HEK293T (cell line): Measurements from ENCODE around the gene PNLIP.

ENCODE experiments used
- BHLHE40 ChIP-seq: fragments of 450-650 bp; IDR thresholded peaks from 2 replicates; pipeline ENCODE4 v1.6.1; 2016; ENCODE audit warnings: mild to moderate bottlenecking, moderate library complexity, borderline replicate concordance
- FOXA1 ChIP-seq: fragments of 450-650 bp; IDR thresholded peaks from 2 replicates; pipeline ENCODE4 v1.6.1; 2016; ENCODE audit warnings: mild to moderate bottlenecking
- FOXK2 ChIP-seq: fragments of 450-650 bp; IDR thresholded peaks from 2 replicates; pipeline ENCODE4 v1.6.1; 2016; ENCODE audit warnings: mild to moderate bottlenecking
- FOXM1 ChIP-seq: fragments of 450-650 bp; IDR thresholded peaks from 2 replicates; pipeline ENCODE4 v1.6.1; 2017; ENCODE audit warnings: mild to moderate bottlenecking, borderline replicate concordance
- L3MBTL2 ChIP-seq: fragments of 450-650 bp; conservative IDR thresholded peaks from 2 replicates; pipeline ENCODE4 v1.6.1; 2016; ENCODE audit warnings: mild to moderate bottlenecking
- NFRKB ChIP-seq: fragments of 450-650 bp; IDR thresholded peaks from 2 replicates; pipeline ENCODE4 v1.6.1; 2016; ENCODE audit warnings: mild to moderate bottlenecking, moderate library complexity
- PKNOX1 ChIP-seq: fragments of 450-650 bp; IDR thresholded peaks from 2 replicates; pipeline ENCODE4 v1.6.1; 2016
- SP1 ChIP-seq: fragments of 450-650 bp; IDR thresholded peaks from 2 replicates; pipeline ENCODE4 v1.6.1; 2017
- TARDBP ChIP-seq: fragments of 450-650 bp; IDR thresholded peaks from 2 replicates; pipeline ENCODE4 v1.6.1; 2016

DNA sequence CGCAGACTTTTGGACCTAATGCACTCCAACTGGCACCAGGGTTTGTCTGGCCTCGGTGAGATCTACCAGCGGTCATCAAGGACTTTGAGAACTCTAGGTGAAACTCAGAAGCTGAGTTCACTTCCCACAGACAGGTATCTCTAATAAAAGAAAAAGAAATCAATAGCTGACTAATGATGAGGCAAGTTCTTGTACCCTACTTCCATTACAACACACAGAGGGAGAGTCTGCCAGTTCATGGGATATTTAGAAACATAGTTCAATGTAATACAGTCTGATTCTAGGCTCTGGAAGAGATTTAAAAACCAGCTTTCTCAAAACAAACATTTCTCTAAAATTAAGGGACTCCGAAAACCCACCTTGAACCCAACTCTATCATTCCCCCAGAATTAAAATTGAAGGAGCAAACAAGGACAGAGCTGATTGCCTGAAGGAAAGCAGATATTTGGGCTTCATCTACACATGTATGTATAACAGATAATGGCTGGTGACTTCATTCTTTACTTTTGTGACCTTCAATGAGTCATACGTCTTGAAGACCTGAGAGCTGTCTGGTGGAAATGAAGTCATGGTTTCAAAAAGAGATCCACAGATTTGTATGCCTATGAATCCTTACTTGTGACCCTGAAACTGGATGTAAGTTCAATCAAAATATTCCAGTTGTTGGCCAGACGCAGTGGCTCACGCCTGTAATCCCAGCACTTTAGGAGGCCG lies 42.3 kb downstream of the PNLIP start:
- TF ChIP-seq SP1 = no peak
- TF ChIP-seq FOXK2 = no peak
- no peak for TF ChIP-seq BHLHE40
- TF ChIP-seq NFRKB = no peak
- TF ChIP-seq FOXA1 = no peak
- TF ChIP-seq L3MBTL2 = no peak
- no peak for TF ChIP-seq TARDBP
- TF ChIP-seq FOXM1 = no peak
- no peak for TF ChIP-seq PKNOX1
